HepG2 (cell line): Measurements from ENCODE around the gene SLC22A12. TPM values are rescaled to one million over a fixed set of nuclear protein-coding genes. Genes with fewer than 3 reads are reported as not detected.

Experiments used
- ATAC-seq: fragments of 200-7000 bp; cut with Tn5 transposase; 3 replicates; pipeline ENCODE4 v1.9.1; 2020; ENCODE audit warnings: mild to moderate bottlenecking, moderate library complexity
- BruUV-seq: library from RNA; stranded (reverse); fragments of 400-500 nt; replicated peaks from 2 replicates; lab custom pipeline; 2021; lab: Mats Ljungman, UMichigan
- CTCF ChIA-PET: fragments of 300-600 bp; formaldehyde crosslinking; extraction: SDS; loops from one replicate; lab custom pipeline; 2021; ENCODE audit warnings: low total read pairs, inconsistent platforms, low intra/inter-chr PET ratio; lab: Yijun Ruan, JAX
- POLR2A ChIA-PET: fragments of 350-600 bp; sonication (Branson Sonifier 250); formaldehyde crosslinking; loops from one replicate; lab custom pipeline; 2020; ENCODE audit warnings: antibody characterized with exemption, inconsistent platforms; lab: Yijun Ruan, JAX
- DNase-seq: peaks from one replicate; pipeline ENCODE4 v3.0.0-alpha.2; 2015; ENCODE audit warnings: low spot score
- FAIRE-seq: peaks from 3 replicates; lab custom pipeline; 2011; peaks lifted over from hg19 to GRCh38; lab: Jason Lieb, UNC
- H2AFZ ChIP-seq: one replicate; pipeline ENCODE4 v1.6.1; 2011; ENCODE audit warnings: low read length, inconsistent platforms
- H3K27ac ChIP-seq: fragments of 300-600 bp; 3 replicates; pipeline ENCODE4 v1.8.0; 2011; ENCODE audit warnings: mixed run types, mild to moderate bottlenecking, mixed read lengths, low read length, inconsistent platforms; ENCODE audit not compliant: insufficient read depth; ENCODE audit errors: extremely low read length
- H3K27me3 ChIP-seq, 2 experiments: fragments of 200-600 bp in 1 of 2; 2 replicates in 1 of 2; 3 replicates in 1 of 2; pipeline versions ENCODE4 v1.6.0 to v1.8.0; 2011; ENCODE audit warnings: low read length in 2 of 2, mild to moderate bottlenecking in 2 of 2, moderate library complexity in 2 of 2, inconsistent platforms in 1 of 2; ENCODE audit not compliant: insufficient read depth in 2 of 2, control insufficient read depth in 1 of 2
- H3K36me3 ChIP-seq, 2 experiments: fragments of 200-600 bp in 1 of 2; replicated peaks in 1 of 2; 2 replicates in 1 of 2; 3 replicates in 1 of 2; pipeline versions ENCODE4 v1.5.1 to v1.8.0; 2011; ENCODE audit warnings: low read length in 2 of 2, inconsistent platforms in 1 of 2; ENCODE audit not compliant: insufficient read depth in 2 of 2, control insufficient read depth in 1 of 2
- H3K4me1 ChIP-seq: 2 replicates; pipeline ENCODE4 v1.5.1; 2012; ENCODE audit warnings: low read length, inconsistent platforms; ENCODE audit not compliant: insufficient read depth
- H3K4me2 ChIP-seq: 2 replicates; pipeline ENCODE4 v1.6.0; 2011; ENCODE audit warnings: low read depth, low read length, inconsistent platforms
- H3K4me3 ChIP-seq, 3 experiments: fragments of 200-600 bp in 1 of 3; sonication (generic), shearing (Covaris generic) in 1 of 3; replicated peaks in 1 of 3; 2 replicates each; pipeline ENCODE4 v1.5.1; 2011 to 2016; ENCODE audit warnings: low read length in 3 of 3, inconsistent platforms in 2 of 3, low read depth in 2 of 3, mild to moderate bottlenecking in 2 of 3, control low read depth in 1 of 3, mixed read lengths in 1 of 3; ENCODE audit not compliant: insufficient read depth in 1 of 3
- H3K79me2 ChIP-seq: one replicate; pipeline ENCODE4 v1.6.1; 2011; ENCODE audit warnings: low read length, inconsistent platforms; ENCODE audit not compliant: insufficient read depth
- H3K9ac ChIP-seq: 2 replicates; pipeline ENCODE4 v1.6.0; 2011; ENCODE audit warnings: mild to moderate bottlenecking, low read depth, low read length, inconsistent platforms; ENCODE audit not compliant: insufficient read depth
- H3K9me3 ChIP-seq: 2 replicates; pipeline ENCODE4 v1.5.1; 2012; ENCODE audit warnings: mild to moderate bottlenecking, low read length
- H4K20me1 ChIP-seq: 2 replicates; pipeline ENCODE4 v1.6.0; 2011; ENCODE audit warnings: inconsistent platforms, mild to moderate bottlenecking, low read length, moderate library complexity; ENCODE audit not compliant: insufficient read depth
- ATRX ChIP-seq: sonication (generic); formaldehyde crosslinking; IDR thresholded peaks from 2 replicates; pipeline ENCODE4 v1.4.0; 2020; ENCODE audit warnings: missing genetic modification reagents, borderline replicate concordance
- CHD2 ChIP-seq: IDR thresholded peaks from 2 replicates; pipeline ENCODE4 v1.6.1; 2011; ENCODE audit warnings: low read depth, low read length, improper control_type of control experiment
- ELF1 ChIP-seq: sonication (generic); formaldehyde crosslinking; IDR thresholded peaks from 2 replicates; pipeline ENCODE4 v1.4.0; 2020; ENCODE audit warnings: missing genetic modification reagents
- FOXA1 ChIP-seq, 2 experiments: fragments of 450-650 bp in 1 of 2; sonication (generic) in 1 of 2; formaldehyde crosslinking in 1 of 2; IDR thresholded peaks; 2 replicates each; pipeline versions ENCODE4 v1.4.0 to v1.6.1; 2016 to 2020; ENCODE audit warnings: missing genetic modification reagents in 1 of 2
- HOXA9 ChIP-seq: sonication (generic); formaldehyde crosslinking; IDR thresholded peaks from 2 replicates; pipeline ENCODE4 v1.8.1; 2022; ENCODE audit warnings: missing genetic modification reagents, mild to moderate bottlenecking, moderate library complexity, borderline replicate concordance
- POLR2AphosphoS5 ChIP-seq: IDR thresholded peaks from 2 replicates; pipeline ENCODE4 v1.6.1; 2012; ENCODE audit warnings: low read depth, low read length
- SIN3A ChIP-seq: IDR thresholded peaks from 2 replicates; pipeline ENCODE4 v1.6.1; 2011; ENCODE audit warnings: low read depth, mild to moderate bottlenecking, control low read depth, low read length, borderline replicate concordance
- SMYD3 ChIP-seq: sonication (generic); formaldehyde crosslinking; IDR thresholded peaks from 2 replicates; pipeline ENCODE4 v1.8.1; 2023; ENCODE audit warnings: mild to moderate bottlenecking, missing genetic modification reagents
- WGBS: methylation state at CpG from one replicate; pipeline ENCODE4 v1.1.6; 2017; ENCODE audit warnings: low lambda C conversion rate; 5-methylcytosine and 5-hydroxymethylcytosine counted together
- in situ Hi-C: cut with HindIII; loops from 2 replicates; pipeline ENCODE4 v1.10.0; 2017; ENCODE audit warnings: low pct_unique_long_range_greater_than_20kb; ENCODE audit not compliant: extremely low pct_ligation_motif_present
- intact Hi-C: fragments of 100-400 bp; cut with micrococcal nuclease; formaldehyde crosslinking; loops from one replicate; pipeline ENCODE4 v1.10.0; 2022; ENCODE audit not compliant: unreplicated experiment
- polyA plus RNA-seq, 8 experiments: library from polyadenylated mRNA; depleted of rRNA in 3 of 8; stranded (reverse) in 7 of 8; unstranded in 1 of 8; fragments of >200 nt; fragmentation: Illumina TruSeq in 4 of 8; extraction: Trizol in 4 of 8; gene quantifications; 2 replicates each; pipeline versions ENCODE4 v1.2.1 to v1.2.3, GENCODE V29; 2011 to 2016; ENCODE audit warnings: low read depth in 4 of 8, missing spikeins in 1 of 8, mixed read lengths in 1 of 8; ENCODE audit not compliant: insufficient read depth in 1 of 8
- total RNA-seq, 5 experiments: library from RNA; depleted of rRNA; stranded (reverse); fragments of >200 nt; fragmentation: Illumina TruSeq; extraction: Trizol; gene quantifications; 2 replicates each; pipeline ENCODE4 v1.2.3, GENCODE V29; 2016; ENCODE audit warnings: low read depth in 1 of 5
- TF ChIP-seq, protein P1 (sequence below): sonication (generic); formaldehyde crosslinking; conservative IDR thresholded peaks from 2 replicates; pipeline ENCODE4 v1.8.0; 2022; ENCODE audit warnings: mild to moderate bottlenecking, moderate library complexity, missing genetic modification reagents
- TF ChIP-seq, protein P2 (sequence below): sonication (generic); formaldehyde crosslinking; IDR thresholded peaks from 2 replicates; pipeline ENCODE4 v1.5.0; 2020; ENCODE audit warnings: missing genetic modification reagents
- TF ChIP-seq, protein P3 (sequence below): sonication (generic); formaldehyde crosslinking; IDR thresholded peaks from 2 replicates; pipeline ENCODE4 v1.4.0; 2020; ENCODE audit warnings: missing genetic modification reagents

Gene SLC22A12
- total and polyA plus RNA-seq, 2 of the 13 experiments (the other 11 are each of a cell fraction or from before 2014, with no cell fraction given): not detected

DNA sequence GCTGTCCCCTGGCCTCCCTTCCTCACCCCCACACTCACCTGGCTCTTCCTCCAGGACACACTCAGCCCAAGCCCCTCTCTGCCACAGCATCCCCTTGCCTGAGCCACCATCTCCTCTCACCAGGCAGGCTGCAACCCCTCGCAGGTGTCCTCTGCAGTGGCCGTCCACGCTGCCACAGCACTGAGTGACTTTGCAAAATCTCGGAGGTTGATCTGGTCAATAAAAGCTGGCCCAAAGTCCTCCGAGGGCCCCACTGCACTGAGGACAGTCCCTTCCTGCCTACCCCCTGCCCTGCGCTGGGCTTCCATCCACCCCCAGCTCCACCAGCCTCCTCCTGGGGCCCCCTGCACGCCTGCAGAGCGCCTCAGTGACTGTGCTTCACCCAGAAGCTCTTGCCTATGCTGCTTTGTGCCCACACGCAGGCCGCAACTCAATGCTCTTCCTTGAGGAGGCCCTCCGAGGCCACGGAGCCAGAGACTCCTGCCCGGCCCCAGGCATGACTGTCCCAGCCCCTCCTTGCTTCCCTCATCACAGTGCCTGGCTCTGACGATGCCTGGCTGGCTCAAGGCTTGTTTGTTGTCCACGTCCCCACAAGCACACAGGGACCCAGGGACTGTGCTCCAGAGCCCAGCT is 30.8 kb upstream of the SLC22A12 start (continued):
- TF ChIP-seq, protein P1, sequence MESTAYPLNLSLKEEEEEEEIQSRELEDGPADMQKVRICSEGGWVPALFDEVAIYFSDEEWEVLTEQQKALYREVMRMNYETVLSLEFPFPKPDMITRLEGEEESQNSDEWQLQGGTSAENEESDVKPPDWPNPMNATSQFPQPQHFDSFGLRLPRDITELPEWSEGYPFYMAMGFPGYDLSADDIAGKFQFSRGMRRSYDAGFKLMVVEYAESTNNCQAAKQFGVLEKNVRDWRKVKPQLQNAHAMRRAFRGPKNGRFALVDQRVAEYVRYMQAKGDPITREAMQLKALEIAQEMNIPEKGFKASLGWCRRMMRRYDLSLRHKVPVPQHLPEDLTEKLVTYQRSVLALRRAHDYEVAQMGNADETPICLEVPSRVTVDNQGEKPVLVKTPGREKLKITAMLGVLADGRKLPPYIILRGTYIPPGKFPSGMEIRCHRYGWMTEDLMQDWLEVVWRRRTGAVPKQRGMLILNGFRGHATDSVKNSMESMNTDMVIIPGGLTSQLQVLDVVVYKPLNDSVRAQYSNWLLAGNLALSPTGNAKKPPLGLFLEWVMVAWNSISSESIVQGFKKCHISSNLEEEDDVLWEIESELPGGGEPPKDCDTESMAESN: no peak
- no peak for TF ChIP-seq ELF1 (CRISPR knock-in tag)
- TF ChIP-seq, protein P2, sequence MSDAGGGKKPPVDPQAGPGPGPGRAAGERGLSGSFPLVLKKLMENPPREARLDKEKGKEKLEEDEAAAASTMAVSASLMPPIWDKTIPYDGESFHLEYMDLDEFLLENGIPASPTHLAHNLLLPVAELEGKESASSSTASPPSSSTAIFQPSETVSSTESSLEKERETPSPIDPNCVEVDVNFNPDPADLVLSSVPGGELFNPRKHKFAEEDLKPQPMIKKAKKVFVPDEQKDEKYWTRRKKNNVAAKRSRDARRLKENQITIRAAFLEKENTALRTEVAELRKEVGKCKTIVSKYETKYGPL: no peak
- TF ChIP-seq SMYD3 (CRISPR knock-in tag): no peak

DNA sequence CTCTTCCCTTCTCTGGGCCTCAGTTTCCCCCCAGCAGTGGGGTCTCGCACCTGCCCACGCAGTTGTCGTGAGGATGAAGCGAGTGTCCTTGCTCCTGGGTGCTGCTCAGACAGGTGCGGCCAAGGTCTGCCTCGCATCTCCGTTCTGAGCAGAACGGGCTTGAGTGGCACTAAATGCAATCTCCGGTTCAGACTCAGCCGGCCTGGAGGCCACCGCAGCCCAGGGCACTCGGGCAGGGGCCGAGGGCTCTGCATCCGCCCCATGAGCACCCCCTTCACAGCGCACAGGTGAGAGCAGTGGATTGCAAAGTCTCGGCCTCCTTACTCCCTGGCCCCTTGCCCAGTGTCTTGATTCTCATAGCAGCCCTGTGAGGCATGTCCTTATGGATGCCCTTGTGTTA is 30.1 kb upstream of the SLC22A12 start:
- ChIA-PET CTCF (no interaction called here), POLR2A (no interaction called here)
- no peak for FAIRE-seq
- in situ Hi-C loops: no loop called here
- Histone ChIP-seq H4K20me1 (no peaks in the 10 kb centered on the region), H3K9ac (no peak overlapping the region), H3K4me2 (no peak overlapping the region), H3K4me3 (no peak overlapping the region), H3K79me2 (no peaks in the 10 kb centered on the region), H2AFZ (no peak overlapping the region), H3K36me3 (no peaks in the 10 kb centered on the region), H3K27me3 (no peaks in the 10 kb centered on the region), H3K4me1 (peaks cover 45% of the 10 kb centered on the region), H3K27ac (no peak overlapping the region), H3K9me3 (no peaks in the 10 kb centered on the region)
- 92% methylated on average over 9 of the region's 16 CpGs for WGBS
- intact Hi-C loops: no loop called here
- no peak for DNase-seq
- ATAC-seq: no peak
- no TSS peak for BruUV-seq
- TF ChIP-seq CHD2 (no peak), HOXA9 (CRISPR knock-in tag) (no peak), FOXA1 (IDR thresholded peaks at IDR 0.05) (no peak), FOXA1 (CRISPR knock-in tag; IDR thresholded peaks at IDR 0.05) (no peak), POLR2AphosphoS5 (no peak), ATRX (CRISPR knock-in tag) (no peak), SIN3A (no peak)
- TF ChIP-seq, protein P3, sequence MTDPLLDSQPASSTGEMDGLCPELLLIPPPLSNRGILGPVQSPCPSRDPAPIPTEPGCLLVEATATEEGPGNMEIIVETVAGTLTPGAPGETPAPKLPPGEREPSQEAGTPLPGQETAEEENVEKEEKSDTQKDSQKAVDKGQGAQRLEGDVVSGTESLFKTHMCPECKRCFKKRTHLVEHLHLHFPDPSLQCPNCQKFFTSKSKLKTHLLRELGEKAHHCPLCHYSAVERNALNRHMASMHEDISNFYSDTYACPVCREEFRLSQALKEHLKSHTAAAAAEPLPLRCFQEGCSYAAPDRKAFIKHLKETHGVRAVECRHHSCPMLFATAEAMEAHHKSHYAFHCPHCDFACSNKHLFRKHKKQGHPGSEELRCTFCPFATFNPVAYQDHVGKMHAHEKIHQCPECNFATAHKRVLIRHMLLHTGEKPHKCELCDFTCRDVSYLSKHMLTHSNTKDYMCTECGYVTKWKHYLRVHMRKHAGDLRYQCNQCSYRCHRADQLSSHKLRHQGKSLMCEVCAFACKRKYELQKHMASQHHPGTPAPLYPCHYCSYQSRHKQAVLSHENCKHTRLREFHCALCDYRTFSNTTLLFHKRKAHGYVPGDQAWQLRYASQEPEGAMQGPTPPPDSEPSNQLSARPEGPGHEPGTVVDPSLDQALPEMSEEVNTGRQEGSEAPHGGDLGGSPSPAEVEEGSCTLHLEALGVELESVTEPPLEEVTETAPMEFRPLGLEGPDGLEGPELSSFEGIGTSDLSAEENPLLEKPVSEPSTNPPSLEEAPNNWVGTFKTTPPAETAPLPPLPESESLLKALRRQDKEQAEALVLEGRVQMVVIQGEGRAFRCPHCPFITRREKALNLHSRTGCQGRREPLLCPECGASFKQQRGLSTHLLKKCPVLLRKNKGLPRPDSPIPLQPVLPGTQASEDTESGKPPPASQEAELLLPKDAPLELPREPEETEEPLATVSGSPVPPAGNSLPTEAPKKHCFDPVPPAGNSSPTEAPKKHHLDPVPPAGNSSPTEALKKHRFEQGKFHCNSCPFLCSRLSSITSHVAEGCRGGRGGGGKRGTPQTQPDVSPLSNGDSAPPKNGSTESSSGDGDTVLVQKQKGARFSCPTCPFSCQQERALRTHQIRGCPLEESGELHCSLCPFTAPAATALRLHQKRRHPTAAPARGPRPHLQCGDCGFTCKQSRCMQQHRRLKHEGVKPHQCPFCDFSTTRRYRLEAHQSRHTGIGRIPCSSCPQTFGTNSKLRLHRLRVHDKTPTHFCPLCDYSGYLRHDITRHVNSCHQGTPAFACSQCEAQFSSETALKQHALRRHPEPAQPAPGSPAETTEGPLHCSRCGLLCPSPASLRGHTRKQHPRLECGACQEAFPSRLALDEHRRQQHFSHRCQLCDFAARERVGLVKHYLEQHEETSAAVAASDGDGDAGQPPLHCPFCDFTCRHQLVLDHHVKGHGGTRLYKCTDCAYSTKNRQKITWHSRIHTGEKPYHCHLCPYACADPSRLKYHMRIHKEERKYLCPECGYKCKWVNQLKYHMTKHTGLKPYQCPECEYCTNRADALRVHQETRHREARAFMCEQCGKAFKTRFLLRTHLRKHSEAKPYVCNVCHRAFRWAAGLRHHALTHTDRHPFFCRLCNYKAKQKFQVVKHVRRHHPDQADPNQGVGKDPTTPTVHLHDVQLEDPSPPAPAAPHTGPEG (CRISPR knock-in tag): no peak
